HG03575 (cell line): ENCODE data around the gene ADM.
"Not testable (repeated sequence)": the region's sequence is repeated elsewhere in the genome, so short reads cannot be mapped to it uniquely, and the experiment has no call there.

Source experiments
- ATAC-seq: cut with Tn5 transposase; IDR thresholded peaks from one replicate; pipeline ENCODE4 v1.9.1; 2021; ENCODE audit not compliant: unreplicated experiment, insufficient number of reproducible peaks, low FRiP score; ENCODE audit errors: extremely low read depth

The ADM gene, protein sequence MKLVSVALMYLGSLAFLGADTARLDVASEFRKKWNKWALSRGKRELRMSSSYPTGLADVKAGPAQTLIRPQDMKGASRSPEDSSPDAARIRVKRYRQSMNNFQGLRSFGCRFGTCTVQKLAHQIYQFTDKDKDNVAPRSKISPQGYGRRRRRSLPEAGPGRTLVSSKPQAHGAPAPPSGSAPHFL

DNA sequence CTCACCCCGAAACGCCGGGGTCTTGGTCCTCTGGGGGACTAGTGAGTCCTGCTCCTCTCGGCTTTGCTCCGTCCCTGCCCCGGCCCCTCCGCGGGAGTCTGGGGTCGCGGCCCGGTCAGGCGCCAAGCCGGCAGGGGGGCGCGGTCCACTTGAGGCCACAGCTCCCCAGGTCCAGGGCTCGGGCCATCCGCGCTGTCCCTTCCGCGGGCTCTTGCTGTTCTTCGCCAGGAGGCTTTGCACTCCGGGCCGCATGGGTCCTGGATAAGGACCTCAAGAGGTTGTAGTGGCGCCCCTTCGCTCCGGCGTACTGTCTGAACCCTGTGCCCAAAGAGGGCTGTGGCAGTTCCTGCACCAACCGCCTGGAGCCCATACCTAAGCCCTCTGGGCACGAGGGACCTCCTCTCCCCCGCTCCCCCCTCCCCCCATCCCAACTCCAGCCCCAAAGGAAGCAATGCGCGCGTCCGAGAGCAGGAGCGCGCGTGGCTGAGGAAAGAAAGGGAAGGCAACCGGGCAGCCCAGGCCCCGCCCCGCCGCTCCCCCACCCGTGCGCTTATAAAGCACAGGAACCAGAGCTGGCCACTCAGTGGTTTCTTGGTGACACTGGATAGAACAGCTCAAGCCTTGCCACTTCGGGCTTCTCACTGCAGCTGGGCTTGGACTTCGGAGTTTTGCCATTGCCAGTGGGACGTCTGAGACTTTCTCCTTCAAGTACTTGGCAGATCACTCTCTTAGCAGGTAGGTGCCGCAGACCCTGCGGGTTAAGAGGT, at the start of gene ADM:
Gene ADM (plus strand): TSS at position 579 of the 767 bp plus-strand sequence. CDS start 628 bp downstream, outside the sequence.
- ATAC-seq = no peak

DNA sequence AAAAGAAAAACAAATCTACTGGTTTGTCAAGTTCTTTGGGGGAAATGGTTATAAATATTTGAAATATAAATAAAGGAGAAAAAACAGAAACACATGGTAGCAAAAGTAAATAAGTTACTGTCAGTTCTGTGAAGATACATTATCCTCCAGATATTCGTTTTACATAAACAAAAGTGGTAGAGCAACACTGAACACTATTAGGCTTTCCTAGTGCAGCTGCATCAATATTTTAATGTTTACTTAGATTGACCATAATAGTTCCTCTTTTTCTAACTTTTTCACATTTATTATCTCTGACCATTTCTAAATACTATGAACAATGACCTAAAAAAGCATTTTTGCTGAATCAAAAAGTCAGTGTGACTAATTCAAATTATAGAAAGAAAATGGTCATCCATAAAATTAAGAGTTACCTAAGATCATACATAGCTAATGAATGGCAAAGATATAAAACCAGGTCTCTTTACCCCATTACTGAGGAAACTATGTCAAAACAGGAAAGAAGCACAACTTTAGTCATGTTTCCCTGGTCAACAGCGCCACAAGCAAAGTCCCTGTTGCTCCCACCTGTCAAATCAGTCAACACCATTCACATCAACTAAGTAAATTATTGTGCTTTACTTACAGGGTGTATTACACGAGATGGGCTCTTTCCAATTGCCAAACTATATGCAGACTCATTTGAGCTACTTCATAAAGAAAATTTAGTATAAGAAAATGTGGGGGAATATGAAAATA, 49.3 kb upstream of the ADM start:
- no peak for ATAC-seq

DNA sequence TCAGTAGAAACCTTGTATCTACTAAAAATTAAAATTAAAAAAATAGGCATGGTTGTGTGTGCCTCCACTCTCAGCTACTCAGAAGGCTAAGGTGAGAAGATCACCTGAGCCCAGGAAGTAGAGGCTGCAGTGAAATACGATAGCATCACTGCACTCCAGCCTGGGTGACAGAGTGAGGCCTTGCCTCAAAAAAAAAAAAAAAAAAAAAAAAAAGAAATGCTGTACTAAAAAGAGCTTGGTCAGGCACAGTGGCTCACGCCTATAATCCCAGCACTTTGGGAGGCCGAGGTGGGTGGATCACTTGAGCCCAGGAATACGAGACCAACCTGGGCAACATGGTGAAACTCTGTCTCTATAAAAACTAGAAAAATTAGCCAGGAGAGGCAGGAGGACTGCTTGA, 47.4 kb upstream of the ADM start:
- ATAC-seq = no peak

DNA sequence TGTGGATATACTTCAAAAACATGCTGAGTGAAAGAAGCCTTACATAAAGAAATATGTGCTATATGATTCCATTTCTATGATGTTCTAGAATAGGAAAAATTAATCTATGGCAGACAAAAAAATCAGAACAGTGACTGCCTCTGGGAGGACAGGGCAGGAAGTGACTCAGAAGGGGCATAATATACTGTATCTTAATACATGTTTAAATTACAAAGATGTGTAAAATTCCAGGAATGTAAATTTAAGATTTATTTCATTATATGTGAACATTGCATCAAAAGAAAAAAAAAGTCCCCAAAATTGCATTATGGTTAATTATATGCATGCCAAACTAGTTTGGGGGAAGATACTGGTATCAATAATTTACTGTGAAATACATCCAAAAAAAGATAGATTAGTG, 43.1 kb upstream of the ADM start:
- ATAC-seq = no peak

DNA sequence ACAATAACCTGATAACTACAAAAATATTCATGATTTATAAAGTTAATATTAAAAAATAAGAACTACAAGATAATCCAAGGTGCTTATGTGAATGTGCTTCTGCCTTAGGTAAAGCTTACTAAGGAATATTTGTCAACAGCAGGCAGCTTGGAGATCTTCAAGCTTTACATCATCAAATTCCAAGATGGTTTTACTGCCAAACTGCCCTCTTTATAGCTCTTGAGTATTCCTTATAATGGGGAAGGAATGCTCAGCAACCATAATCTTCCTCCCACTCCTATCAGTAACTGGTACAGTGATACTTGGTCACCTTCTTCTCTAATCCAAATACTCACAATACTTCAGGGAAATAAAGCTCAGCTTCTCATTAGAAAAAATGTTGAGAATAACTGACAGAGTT, 40.9 kb upstream of the ADM start:
- no peak for ATAC-seq

DNA sequence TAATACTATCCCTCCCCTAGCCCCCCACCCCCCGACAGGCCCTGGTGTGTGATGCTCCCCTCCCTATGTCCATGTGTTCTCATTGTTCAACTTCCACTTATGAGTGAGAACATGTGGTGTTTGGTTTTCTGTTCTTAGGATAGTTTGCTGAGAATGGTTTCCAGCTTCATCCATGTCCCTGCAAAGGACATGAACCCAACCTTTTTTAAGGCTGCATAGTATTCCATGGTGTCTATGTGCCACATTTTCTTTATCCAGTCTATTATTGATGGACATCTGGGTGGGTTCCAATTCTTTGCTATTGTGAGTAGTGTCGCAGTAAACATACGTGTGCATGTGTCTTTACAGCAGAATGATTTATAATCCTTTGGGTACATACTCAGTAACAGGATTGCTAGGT, 40.2 kb upstream of the ADM start:
- ATAC-seq = not testable (repeated sequence)

DNA sequence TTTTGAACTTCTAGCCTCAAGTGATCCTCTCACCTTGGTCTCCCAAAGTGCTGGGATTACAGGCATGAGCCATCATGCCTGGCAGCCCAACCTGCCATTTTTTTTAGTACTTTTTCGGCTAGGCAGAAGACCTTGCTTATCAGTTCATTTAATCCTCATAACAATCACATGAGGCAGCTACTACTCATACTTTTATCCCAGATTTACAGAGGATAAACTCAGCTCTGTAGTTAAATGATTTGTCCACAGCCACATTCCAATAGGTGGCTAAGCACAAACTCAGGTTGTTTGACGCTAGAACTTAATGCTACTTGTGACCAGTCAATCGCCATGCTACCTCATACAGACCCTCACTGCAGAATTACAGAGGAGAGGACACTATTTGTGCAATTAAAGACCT, 38.9 kb upstream of the ADM start:
- ATAC-seq = no peak

DNA sequence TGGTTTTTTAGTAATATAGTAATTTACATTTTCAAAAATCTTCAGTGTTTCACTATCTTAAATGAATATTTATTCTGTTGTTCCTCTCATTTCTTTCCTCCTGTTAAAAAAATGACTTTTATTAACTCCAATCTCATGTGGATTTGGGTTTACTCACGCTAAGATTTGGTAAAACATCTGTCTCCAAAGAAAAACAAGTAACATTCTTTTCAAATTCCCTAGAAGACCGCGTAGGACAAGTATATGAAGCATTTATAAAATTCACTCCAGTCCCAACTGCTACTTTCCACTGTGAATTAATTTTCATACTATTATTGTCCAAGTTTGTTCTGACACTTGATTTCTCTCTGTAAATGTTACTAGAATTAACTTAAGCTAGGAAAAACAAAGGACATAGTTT, 37.1 kb upstream of the ADM start:
- no peak for ATAC-seq

DNA sequence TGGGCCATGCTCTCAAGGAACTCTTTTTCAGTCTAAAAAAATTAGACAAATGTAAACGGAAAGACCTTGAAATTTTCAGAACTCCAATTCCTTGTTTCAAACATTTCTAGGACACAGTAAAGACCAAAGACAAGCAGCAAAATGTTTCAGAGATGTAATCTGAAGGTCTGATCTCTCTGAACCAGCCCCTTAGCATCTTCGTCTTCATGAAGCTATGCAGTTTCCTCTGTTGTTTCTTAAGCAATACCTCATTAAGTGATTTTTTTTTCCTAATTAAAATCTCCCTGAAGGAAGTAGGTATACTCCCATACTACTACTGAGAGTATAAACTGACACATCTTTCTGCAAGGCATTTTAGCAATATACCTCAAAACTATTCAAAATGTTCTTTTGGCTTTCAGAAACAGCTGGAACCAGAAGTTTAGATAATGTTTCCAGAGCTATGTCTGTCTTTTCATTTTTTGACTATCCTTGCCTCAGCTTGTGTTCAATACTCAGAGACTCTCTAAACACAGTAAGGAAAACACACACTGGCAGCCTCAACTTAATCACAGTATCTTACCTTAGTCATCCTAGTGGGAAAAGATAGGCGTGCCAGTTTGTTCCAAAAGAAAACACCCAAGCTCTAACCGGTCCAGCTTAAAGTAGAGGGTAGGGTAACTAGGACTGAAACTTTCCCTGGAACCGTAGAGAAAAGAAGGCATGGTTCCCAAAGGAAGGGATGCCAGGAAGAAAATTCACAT, 36.0 kb upstream of the ADM start:
- no peak for ATAC-seq

DNA sequence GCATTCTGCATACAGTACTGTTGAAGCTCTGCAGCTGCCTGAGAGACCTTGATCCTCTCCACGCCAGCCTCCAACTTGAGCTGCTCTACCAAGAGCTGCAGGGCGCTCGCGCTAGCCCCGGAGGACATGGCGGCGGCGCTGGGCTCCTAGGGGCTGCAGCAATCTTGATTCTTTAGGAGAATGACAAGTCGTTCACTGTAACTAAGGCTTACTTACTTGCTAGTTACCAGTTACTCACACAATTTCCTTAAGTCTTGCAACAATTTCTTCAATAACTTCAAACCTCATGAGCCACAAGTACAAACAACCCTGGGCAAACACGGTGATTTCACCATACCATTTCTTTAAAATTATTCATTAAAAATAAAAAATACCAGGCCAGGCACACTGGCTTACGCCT, 32.7 kb upstream of the ADM start:
- no peak for ATAC-seq

DNA sequence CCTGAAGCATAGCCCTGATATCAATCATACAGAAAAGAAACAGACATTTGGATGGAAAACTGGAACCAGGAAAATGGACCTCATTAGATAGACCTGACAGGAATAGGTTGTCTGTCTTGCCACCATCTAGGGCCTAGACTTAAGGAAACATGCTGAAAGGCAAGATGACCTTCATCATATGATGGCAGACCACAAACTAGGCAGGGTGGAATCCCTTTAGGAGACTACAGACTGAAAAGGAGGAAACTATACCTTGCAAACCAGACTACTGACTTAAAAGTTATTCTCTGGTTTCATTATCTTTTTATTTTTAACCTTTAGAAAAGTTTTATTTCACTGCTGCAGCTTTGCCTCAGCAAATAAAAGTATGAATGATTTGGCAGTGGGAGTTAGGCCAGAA, 31.1 kb upstream of the ADM start:
- ATAC-seq = no peak

DNA sequence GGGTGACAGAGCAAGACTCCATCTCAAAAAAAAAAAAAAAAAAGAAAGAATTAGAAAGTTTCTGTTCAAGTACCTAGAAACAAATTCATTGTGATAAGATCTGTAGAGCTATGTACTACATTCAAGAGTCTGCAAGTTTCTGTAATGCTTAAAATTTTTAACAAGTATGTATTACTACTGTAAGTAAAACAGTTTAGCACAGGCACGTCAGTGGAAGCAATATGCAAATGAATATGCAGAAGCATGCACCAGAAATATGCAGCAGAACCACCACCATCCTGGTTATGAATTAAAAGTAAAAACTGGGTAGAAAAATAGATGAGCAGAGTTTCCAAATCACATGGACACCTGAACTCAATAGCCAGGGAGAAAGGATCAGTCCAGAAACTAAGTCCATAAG, 30.1 kb upstream of the ADM start:
- ATAC-seq = no peak

DNA sequence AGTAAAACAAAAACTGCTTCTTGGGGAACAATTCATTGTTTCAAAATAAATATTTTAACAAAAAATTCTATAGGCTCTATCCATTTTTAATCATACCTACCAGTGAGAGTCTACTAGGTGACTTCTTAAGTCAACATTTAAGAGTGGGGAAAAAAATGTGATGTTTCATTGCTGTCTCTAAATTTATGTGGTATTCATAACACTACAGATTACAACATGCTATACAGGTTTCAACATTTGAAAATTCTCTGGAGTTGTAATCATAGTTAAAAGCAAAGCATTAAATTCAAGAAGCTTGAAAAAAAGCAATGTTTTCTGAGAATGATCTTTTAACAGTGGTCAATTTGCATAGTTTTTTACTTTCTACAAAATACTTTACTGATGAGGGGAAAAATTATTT, 29.2 kb upstream of the ADM start:
- ATAC-seq = no peak

DNA sequence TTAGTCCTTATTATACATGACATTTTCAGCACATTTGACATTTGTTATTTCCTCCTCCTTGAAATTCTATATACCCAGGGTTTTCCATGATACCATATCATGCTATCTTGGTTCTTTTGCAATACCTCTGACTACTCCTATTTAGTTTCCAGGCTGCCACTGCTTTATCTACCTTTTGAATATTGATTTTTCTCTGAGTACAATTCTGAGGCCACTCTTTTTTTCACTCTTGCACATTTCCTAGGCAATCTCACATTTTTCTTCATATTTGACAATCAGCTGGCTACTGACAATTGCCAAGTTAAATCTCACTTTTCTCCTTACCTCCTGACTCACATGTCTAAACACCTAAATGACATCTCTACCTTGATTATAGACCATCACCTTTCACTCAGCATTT, 22.8 kb upstream of the ADM start:
- no peak for ATAC-seq

DNA sequence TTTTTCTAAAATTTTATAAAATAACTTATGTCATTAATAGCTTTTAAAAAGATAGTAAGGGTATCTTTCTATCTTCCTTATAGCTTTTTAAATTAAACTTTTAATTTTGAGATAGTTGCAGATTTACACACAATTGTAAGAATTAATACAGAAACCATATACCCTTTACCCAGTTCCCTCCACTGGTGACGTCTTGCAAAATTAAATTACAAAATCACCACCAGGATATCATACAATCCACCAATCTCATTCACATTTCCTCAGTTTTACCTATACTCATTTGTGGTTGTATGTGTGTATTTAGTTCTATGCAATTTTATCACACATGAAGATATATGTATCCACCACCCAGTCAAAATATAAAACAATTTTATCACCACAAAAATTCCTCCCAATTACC, 20.9 kb upstream of the ADM start:
- no peak for ATAC-seq

DNA sequence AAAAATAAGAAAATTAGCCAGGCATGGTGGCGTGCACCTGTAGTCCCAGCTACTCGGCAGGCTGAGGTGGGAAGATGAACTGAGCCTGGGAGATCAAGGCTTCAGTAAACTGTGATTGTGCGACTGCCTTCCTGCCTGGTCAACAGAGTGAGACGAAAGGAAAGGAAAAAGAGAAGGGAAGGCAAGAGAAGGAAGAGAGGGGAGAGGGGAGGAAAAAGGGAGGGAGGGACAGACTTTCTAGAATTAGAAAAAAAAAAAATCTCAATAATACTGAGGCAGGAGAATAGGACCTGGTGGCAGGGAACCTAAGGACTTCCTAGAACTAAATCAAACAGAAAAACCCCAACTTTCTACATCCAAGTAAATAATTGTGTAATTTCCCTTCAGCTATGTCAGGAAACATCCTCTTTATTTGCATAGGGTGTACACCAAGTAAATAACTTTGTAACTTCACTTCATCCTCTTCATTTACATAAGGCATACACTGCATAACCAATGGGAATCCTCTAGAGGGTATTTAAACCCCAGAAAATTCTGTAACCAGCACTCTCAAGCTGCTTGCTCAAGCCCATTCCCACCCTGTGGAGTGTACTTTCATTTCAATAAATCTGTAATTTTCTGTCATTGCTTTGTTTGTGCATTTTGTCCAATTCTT, 19.6 kb upstream of the ADM start:
- no peak for ATAC-seq

DNA sequence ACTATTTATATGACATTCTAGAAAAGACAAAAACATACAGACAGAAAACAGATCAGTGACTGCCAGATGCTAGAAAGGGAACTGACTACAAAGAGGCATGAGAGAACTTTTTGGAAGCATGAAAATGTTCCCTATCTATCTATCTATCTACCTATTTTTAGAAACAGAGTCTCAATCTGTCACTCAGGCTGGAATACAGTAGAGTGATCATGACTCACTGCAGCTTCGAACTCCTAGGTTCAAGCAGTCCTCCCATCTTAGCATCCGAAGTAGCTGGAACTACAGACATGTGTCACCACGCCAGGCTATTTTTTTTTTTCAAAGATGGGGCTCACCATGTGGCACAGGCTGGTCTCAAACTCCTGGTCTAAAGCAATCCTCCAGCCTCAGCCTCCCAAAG, 17.7 kb upstream of the ADM start:
- no peak for ATAC-seq

DNA sequence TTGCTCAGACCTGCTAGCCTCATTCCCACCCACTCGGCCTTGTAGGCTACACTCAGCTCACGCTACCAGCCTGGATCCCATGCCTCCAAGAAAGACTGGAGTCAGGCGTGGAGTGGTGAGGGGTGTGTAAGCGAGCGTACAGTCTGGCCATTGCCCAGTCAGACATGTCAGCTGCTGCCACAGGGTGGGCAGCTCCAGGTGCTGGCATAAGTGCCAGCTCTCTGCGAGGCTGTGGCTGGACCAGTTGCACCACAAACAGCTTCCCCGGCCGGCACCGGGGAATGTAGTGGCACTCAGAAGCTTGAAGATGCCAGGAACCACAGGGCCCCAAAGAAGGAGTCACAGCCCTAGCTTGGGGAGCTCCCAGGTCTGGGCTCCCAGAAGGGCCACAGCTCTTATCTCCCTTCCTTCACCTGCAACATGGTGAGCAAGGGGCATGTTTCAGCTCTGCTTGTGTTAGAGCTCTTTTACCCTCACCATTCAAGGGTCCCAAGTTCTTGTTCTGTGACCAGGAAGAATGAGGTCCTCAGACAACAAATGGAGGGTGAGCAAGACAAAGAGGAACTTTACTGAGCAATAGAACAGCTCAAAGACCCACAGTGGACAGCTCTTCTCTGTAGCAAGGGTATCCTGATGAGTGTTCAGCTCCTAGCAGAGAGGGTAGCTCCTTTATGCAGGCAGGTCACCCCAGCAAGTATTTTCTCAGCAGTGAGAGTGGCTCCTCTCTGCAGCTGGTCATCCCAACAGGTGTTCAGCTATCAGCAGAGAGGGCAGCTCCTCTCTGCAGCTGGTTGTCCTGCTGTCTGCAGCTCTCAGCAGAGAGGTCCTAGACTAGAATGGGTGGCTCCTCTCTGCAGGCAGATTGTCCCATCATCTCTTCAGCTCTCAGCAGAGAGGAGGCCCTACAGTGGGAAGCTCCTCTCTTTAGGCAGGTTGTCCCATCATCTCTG, 16.8 kb upstream of the ADM start:
- no peak for ATAC-seq
